Measurements from ENCODE around the gene BICDL2. TPM values are rescaled to one million over a fixed set of nuclear protein-coding genes. Genes with fewer than 3 reads are reported as not detected.
A peak's percentile ranks its signal among the peaks of the same experiment; 100 is the strongest.

The BICDL2 gene
- total and polyA plus RNA-seq, 7 donors: 0.36 to 83.8 (median 62.5) TPM; not detected in 2

DNA sequence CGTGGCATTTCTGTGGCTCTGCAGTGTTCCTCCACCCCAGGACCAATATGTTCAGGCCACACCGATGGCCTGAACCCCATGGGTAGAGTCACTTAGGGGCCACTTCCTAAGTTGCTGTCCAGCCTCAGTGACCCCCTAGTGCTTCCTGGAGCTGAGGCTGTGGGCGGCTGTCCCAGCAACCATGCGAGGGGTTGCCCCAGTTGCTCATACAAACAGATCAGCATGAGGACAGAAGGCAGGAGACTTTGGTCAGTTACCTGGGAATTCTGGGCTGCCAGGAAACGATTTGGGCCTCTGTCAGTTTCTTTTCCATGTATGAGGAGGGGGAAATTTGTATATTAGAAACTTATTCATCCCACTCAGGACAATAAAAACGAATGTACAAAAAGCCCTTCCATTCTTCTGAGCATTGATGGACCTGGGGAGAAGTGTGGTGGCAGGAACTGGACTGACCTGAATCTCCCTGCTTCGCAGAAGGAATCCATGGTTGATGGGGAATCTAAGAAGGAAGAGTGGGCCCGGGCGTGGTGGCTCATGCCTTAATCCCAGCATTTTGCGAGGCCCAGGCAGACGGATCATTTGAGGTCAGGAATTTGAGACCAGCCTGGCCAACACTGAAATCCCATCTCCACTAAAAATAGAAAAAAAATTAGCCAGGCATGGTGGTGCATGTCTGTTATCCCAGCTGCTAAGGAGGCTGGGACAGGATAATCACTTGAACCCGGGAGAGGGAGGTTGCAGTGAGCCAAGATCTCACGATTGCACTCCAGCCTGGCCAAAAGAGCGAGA is 23.8 kb upstream of the BICDL2 start:
- DNase-seq: no peak
- intact Hi-C loops (cut with DNase I): no loop called here
- Histone ChIP-seq H3K27ac (no peak overlapping the region), H3K4me3 (no peak overlapping the region), H3K36me3 (no peaks in the 10 kb centered on the region), H3K9me3 (no peaks in the 10 kb centered on the region), H3K4me1 (peaks cover 0 to 32% (median 29%) of the 10 kb centered on the region in 4 donors), H3K27me3 (peaks cover 0 to 12% (median 0%) of the 10 kb centered on the region in 3 donors)
- TF ChIP-seq POLR2AphosphoS5 (IDR thresholded peaks at IDR 0.05) (no peak), CTCF (IDR thresholded peaks at IDR 0.05) (no peak), POLR2A (IDR thresholded peaks at IDR 0.05) (no peak), EP300 (IDR thresholded peaks at IDR 0.05) (no peak)
- 81 to 83% methylated on average over 14 of the region's 14 CpGs for WGBS, 2 donors

DNA sequence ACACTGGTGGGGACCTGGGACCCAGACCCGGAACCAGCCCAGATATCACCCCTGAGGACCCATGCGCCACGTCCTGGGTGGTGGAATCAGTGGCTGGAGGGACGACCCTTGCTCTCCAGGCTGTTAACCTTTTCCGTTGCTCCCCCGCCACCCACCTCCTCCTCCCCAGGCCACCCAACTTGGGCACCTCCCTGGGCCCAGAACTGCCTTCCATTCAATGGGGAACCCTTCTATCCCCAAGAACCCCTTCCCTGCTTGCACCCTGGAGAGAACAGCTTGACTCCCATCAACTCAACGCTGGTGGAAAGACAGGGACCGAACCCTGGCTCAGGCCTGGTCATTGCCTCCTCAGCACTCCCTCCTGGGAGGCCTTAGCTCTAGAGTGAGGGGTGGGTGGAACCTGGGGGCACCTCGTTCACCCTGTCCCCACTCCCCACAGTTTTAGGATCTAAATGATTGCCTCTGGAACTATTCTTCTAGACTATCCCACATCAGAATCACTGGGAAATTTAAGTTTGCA is 23.0 kb upstream of the BICDL2 start:
- no peaks in the 10 kb centered on the region for H3K9me3 ChIP-seq
- H3K27me3 ChIP-seq: peaks cover 0 to 12% (median 0%) of the 10 kb centered on the region in 3 donors
- 48 to 58% methylated on average over 9 of the region's 9 CpGs for WGBS, 2 donors
- peak overlapping the region; percentile 70 to 91 (median 80) for H3K4me3 ChIP-seq
- intact Hi-C loops (cut with DNase I): loop anchor here (2.0 kb wide), 2 partner anchors 69 to 107 kb away; no protein-coding TSS in a partner anchor
- peak overlapping the region; percentile 65 to 74 (median 66) for H3K27ac ChIP-seq
- peaks cover 0 to 25% (median 22%) of the 10 kb centered on the region in 4 donors for H3K4me1 ChIP-seq
- H3K36me3 ChIP-seq: no peaks in the 10 kb centered on the region
- DNase-seq: no peak
- TF ChIP-seq CTCF (IDR thresholded peaks at IDR 0.05) (no peak), POLR2A (IDR thresholded peaks at IDR 0.05) (no peak), POLR2AphosphoS5 (IDR thresholded peaks at IDR 0.05) (no peak), EP300 (IDR thresholded peaks at IDR 0.05) (no peak)

GRCh38 chr16:3059041-3059722 is 22.4 kb upstream of the BICDL2 start:
- Histone ChIP-seq H3K27me3 (peaks cover 0 to 12% (median 0%) of the 10 kb centered on the region in 3 donors), H3K27ac (peak overlapping the region; percentile 65 to 74 (median 66)), H3K9me3 (no peaks in the 10 kb centered on the region), H3K36me3 (no peaks in the 10 kb centered on the region), H3K4me1 (peaks cover 0 to 22% (median 19%) of the 10 kb centered on the region in 4 donors), H3K4me3 (peak overlapping the region; percentile 70 to 91 (median 80))
- 1% methylated on average over 67 of the region's 67 CpGs for WGBS, 2 donors
- intact Hi-C loops (cut with DNase I): loop anchor here (2.0 kb wide), 2 partner anchors 70 to 108 kb away; no protein-coding TSS in a partner anchor
- DNase-seq: peak; percentile 91
- TF ChIP-seq CTCF (IDR thresholded peaks at IDR 0.05): peak; percentile 65 to 94 (median 81)
- peak in 2 of 4 donors; percentile 48 to 56 for TF ChIP-seq POLR2AphosphoS5 (IDR thresholded peaks at IDR 0.05)
- TF ChIP-seq POLR2A (IDR thresholded peaks at IDR 0.05): no peak

DNA sequence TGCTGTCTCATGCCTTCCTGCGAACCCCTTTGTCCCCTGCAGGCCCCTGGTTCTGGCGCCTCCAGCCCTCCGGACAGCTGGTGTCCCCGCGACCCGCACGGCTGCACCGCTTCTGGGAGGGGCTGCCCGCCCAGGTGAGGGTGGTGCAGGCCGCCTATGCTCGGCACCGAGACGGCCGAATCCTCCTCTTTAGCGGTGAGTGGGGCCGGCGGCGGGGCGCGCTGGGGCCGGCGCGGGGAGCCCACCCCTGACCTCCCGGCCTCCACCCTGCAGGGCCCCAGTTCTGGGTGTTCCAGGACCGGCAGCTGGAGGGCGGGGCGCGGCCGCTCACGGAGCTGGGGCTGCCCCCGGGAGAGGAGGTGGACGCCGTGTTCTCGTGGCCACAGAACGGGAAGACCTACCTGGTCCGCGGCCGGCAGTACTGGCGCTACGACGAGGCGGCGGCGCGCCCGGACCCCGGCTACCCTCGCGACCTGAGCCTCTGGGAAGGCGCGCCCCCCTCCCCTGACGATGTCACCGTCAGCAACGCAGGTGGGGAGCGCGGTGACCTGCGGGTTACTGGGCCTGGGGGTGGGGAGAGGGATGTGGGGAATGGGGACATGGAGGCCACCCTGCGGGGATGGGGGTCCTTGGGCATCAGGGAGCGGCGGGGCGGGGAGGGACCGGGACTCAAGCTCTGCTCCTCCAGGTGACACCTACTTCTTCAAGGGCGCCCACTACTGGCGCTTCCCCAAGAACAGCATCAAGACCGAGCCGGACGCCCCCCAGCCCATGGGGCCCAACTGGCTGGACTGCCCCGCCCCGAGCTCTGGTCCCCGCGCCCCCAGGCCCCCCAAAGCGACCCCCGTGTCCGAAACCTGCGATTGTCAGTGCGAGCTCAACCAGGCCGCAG is 21.6 kb upstream of the BICDL2 start:
- peak overlapping the region in 3 of 4 donors; percentile 65 to 74 (median 67) for H3K27ac ChIP-seq
- peak overlapping the region; percentile 70 to 91 (median 80) for H3K4me3 ChIP-seq
- peaks cover 0 to 12% (median 0%) of the 10 kb centered on the region in 3 donors for H3K27me3 ChIP-seq
- H3K4me1 ChIP-seq: peaks cover 0 to 22% (median 19%) of the 10 kb centered on the region in 4 donors
- intact Hi-C loops (cut with DNase I): loop anchor here (2.0 kb wide), 2 partner anchors 70 to 108 kb away; no protein-coding TSS in a partner anchor
- WGBS, 2 donors: 3 to 6% methylated on average over 77 of the region's 77 CpGs
- H3K9me3 ChIP-seq: no peaks in the 10 kb centered on the region
- H3K36me3 ChIP-seq: no peaks in the 10 kb centered on the region
- no peak for TF ChIP-seq CTCF (IDR thresholded peaks at IDR 0.05)
- no peak for TF ChIP-seq POLR2A (IDR thresholded peaks at IDR 0.05)
- no peak for TF ChIP-seq EP300 (IDR thresholded peaks at IDR 0.05)
- TF ChIP-seq POLR2AphosphoS5 (IDR thresholded peaks at IDR 0.05): no peak
- DNase-seq: peak; percentile 71
